Measurements from ENCODE around the gene TEX14. TPM values are rescaled to one million over a fixed set of nuclear protein-coding genes. Genes with fewer than 3 reads are reported as not detected.

Gene TEX14
- polyA plus RNA-seq, 1 donor = 0.33 TPM

Other genes starting within 250 kb of the TEX14 start
- 0.07 TPM for gene HSF5, start 203.6 kb downstream of the TEX14 start, polyA plus RNA-seq
- gene MTMR4, start 177.4 kb downstream of the TEX14 start, polyA plus RNA-seq = 70.3 TPM
- gene RAD51C, start 557 bp upstream of the TEX14 start, polyA plus RNA-seq = 20.7 TPM
- gene PPM1E, start 63.8 kb upstream of the TEX14 start, polyA plus RNA-seq = 1.2 TPM

Data from large intestine (tissue), 1 donor.